ENCODE data around the gene NSRP1.
"Not testable (repeated sequence)": the region's sequence is repeated elsewhere in the genome, so short reads cannot be mapped to it uniquely, and the experiment has no call there.

The NSRP1 gene

DNA sequence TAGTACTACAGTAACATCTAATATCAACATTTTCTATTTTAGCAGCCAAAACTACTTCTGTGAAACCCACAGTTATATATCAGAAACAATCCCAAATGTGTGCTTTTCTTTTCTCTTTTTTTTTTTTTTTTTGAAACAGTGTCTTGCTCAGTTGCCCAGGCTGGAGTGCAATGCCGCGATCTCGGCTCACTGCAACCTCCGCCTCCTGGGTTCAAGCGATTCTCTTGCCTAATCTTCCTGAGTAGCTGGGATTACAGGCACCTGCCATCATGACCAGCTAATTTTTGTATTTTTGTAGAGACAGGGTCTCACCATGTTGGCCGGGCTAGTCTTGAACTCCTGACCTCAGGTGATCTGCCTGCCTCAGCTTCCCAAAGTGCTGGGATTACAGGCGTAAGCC lies 2.0 kb downstream of the NSRP1 start:
- ATAC-seq, DNase-seq: not testable (repeated sequence)

DNA sequence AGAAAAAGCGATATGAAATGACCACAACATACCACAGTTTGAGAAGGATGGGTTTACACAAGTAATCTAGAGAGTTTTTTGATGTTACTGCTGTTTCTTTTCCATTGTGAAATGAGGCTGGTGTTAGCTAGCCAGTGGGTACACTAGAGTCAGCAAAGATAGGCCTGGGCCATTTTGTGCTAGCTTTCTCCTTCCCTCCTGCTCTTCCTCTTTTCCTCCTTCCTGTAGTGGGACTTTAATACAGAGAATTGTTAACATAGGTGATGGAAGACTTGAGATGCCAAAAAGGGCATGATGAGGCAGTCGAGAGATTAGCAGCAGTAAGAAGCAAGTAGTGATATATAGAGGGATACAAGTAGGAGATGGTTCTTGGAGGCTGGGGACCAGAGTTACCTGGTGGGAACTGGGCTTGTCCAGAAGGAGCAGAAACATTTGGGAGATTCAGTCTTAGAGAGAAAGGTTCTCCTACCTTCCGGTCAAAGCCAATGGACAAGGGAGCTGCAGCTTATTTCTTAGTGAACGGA lies 7.7 kb downstream of the NSRP1 start:
- DNase-seq (no peak), ATAC-seq (no peak)

DNA sequence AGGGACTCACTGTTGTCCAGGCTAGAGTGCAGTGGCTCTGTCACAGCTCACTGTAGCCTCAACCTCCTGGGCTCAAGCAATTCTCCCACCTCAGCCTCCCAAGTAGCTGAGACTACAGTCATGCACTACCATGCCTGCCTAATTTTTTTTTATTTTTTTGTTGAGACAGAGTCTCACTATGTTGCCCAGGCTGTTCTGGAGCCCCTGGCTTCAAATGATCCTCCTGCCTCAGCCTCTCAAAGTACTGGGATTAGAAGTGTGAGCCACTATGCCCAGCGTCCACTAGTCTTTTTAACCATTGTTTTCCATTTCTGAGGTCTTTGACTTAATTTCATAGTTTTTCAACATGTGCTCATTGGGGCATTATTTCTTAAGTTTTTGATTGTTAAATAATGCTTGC lies 13.5 kb downstream of the NSRP1 start:
- ATAC-seq: no peak
- DNase-seq: no peak

DNA sequence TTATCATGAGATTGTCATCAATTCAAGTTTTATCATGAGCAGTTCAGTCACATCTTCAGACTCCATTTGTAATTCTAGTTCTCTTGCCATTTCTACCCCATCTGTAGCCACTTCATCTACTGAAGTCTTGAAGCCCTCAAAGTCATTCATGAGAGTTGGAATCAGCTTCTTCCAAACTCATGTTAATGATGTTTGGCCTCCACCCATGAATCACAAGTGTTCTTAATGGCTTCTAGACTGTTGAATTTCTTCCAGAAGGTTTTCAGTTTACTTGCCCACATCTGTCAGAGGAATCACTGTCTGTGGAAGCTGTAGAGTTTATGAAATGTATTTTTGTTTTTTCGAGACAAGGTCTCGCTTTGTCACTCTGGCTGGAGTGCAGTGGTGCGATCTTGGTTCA lies 16.0 kb downstream of the NSRP1 start:
- no peak for ATAC-seq
- no peak for DNase-seq

DNA sequence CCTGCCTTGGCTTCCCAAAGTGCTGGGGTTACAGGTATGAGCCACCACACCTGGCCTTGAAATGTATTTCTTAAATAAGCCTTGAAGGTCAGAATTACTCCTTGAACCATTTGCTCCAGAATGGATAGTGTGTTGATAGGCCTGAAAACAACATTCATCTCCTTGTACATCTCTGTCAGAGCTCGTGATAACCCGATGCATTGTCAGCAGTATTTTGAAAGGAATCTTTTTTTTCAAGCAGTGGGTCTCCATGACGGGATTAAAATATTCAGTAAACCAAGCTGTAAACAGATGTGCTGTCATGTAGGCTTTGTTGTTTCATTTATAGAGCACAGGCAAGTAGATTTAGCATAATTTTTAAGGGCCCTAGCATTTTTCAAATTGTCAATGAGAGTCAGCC lies 16.6 kb downstream of the NSRP1 start:
- DNase-seq (no peak), ATAC-seq (no peak)

DNA sequence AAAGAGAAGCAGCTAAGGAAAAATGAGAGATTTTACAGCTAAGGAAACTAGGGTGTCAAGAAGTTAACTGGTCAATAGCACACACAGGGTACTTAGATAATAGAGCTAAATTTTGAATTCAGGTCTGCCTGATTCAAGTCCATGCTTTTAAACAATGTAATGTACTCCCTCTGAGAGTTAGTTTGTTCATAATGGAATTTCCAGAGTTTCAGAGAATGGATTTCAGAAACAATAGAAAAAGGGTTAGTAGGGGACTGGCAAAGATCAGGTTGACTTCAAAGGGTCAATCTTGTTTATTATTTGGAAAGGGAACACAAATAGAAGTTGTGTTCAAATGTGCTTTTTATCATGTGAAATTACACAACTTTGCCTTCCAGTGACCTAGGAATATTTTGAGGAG lies 17.9 kb downstream of the NSRP1 start:
- no peak for ATAC-seq
- no peak for DNase-seq

DNA sequence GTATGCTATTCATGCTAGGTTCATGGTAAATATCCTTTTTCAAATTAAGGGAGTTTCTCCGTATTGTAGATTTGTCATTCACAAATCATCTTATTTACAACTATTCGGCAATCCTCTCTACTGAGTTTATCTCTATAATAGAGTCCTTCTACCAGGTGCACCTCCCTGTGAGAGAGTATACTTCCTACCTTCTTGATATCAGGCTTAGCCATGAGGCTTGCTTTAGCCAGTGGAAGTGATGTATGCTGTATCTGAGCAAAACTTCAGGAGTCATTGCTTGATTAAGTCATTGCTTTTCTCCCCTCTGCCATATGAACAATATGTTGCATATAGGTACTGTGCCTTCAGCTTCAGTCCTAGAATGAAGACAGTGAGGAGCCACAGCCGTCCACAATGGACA lies 20.5 kb downstream of the NSRP1 start:
- ATAC-seq (no peak), DNase-seq (no peak)

DNA sequence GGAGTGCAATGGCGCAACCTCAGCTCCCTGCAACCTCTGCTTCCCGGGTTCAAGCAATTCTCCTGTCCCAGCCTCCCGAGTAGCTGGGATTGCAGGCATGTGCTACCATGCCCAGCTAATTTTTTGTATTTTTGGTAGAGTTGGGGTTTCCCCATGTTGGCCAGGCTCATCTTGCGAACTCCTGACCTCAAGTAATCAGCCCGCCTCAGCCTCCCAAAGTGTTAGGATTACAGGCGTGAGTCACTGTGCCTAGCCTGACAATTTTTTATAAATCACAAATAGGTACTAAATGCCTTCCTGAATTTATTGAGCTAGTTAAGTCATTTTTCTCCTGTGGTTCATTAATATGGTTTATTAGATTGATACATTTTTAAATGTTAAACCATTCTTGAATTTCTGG lies 31.2 kb downstream of the NSRP1 start:
- ATAC-seq: not testable (repeated sequence)
- DNase-seq: peak; percentile 10

DNA sequence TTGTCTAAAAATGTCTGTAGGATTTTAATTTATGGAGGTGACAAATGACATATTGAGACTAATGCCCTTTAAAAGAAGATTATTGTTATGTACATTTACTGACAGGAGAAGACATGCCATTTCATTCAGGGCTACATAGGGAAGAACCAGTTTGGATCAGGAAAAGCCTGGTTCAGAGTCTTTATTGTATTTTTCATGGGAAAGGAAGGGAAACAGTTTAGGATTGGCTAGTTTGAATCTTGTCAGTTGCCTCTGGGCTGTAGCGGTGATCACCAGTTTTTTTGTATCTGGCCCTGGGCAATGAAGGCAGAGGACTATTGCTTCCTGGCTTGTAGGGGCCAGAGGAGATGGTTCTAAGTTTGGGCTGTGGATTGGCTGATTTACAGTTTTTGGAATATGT lies 31.8 kb downstream of the NSRP1 start:
- DNase-seq: no peak
- no peak for ATAC-seq

DNA sequence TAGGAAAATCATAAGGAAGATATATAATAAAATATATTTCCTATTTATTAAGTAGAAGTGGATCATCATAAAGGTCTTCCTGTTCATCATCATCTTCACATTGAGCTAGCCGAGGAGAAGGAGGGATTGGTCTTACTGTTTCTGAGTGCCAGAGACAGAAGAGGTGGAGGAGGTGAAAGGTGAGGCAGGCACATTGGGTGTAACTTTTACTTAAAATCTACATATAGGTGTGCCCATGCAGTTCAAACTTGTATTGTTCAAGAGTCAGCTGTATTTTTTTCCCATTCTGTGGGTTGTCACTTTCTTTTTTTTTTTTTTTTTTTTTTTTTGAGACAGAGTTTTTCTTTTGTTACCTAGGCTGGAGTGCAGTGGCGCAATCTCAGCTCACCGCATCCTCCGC lies 34.9 kb downstream of the NSRP1 start:
- no peak for ATAC-seq
- no peak for DNase-seq

DNA sequence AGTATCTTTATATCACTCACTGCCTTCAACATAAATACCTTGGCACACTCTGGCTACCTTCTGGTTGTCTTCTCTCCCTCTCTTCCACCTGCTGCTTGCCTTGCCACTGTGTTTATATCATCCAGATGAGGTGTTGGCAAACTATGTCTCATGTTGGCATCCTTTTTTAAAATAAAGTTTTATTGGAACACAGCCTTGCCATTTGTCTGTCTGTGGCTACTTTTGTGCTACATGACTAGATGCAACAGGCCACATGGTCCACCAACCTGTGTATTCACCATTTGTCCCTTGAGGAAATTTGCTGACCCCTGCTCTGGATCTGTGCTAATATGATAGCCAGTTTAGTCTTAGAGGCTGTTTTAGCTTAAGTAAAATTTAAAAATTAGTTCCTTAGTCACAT lies 36.8 kb downstream of the NSRP1 start:
- no peak for DNase-seq
- no peak for ATAC-seq

DNA sequence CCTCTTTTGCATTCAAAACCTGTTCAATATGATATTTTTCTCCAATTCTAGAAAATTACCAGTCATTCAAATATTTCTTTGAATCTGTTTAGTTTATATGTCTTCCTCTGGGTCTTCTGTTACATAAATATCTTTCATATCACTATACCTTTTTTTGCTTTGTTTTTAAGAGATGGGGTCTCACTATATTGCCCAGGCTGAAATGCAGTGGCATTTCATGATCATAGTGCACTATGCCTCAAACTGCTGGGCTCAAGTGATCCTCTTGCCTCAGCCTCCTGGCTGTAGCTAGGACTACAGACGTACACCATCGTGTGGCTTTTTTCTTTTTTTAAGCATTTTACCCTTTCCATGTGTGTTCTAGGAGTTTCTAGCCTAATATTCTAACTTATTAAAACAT lies 38.8 kb downstream of the NSRP1 start:
- ATAC-seq (no peak), DNase-seq (no peak)

DNA sequence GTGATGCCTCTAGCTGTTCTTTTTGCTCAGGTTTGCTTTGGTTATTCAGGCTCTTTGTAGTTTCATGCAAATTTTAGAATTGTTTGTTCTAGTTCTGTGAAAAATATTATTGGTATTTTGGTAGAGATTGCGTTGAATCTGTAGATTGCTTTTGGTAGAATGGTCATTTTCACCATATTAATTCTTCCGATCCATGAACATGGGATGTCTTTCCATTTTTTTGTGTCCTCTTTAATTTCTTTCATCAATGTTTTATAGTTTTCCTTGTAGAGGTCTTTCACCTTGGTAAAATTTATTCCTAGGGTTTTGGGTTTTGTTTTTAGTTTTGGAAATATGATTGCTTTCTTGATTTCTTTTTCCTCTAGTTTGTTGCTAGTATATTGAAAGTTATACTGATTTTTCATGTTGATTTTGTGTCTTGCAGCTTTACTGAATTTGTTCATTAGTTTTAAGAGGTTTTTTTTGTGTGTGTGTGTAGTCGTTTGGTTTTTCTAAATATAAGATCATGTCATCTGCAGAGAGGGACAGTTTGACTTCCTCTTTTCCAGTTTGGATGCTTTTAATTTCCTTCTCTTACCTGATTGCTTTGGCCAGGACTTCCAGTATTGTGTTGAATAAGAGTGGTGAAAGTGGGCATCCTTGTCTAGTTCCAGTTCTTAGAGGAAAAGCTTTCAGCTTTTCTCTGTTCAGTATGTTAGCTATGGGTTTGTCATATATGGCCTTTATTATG lies 42.4 kb downstream of the NSRP1 start:
- no peak for ATAC-seq
- DNase-seq: no peak

DNA sequence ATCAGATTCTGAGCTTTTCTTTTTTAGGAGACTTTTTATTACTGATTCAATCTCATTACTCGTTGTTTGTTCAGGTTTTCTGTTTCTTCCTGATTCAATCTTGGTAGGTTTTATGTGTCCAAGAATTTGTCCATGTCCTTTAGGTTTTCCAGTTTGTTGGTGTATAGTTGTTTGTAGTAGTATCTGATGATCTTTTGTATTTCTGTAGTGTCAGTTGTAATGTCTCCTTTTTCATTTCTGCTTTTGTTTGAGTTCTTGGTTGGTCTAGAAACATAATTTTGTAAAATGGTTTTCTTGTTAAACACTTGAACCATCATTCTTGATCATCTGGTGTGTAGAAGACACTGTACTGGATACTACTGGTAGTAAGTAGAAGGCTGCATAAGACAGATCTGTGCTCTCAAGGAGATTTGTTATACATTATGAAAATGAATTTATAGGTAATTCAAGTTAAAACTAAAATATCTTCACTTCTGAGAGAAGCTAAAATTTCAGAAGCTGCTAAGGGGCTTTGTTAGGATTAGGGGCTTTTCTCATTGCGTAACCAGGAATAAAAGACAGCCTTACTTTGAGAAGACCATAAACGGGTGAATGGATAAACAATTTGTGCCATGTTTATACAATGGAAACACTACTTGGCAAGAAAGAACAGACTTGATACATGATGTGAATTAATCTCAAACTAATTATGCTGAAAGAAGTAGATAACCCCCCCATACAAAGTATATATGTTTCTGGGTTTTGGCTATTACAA lies 44.0 kb downstream of the NSRP1 start:
- no peak for ATAC-seq
- DNase-seq: no peak

DNA sequence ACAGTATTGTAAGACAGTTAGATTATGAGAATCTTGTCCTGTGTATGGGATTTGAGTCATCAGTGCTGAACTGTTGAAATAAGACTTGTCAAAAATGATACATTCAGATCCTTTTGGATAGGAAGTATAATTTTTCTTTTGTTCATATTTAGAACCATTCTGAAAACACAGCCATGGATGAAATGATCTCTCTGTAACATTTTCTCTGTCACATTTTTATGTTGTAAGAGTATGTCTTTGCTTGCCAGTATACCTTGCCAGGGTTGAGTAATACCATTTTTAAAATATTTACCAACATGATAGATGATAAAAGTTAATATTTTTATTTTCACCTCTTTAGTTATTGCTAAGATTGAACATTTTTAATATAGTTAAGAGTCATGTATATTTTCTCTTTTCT lies 45.0 kb downstream of the NSRP1 start:
- DNase-seq: no peak
- ATAC-seq: no peak

DNA sequence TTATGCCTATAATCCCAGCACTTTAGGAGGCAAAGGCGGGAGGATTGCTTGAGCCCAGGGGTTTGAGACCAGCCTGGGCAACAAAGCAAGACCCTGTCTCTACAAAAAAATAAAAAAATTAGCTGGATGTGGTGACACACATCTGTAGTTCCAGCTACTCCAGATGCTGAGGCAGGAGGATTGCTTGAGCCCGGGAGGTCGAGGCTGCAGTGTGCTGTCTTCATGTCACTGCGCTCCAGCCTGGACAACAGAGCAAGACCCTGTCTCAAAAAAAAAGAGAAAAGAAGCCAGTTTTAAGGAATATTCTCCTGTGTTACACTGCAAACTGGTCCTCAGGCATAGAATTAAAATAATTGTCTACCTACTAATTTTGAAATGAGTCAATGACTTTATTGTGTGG lies 47.9 kb downstream of the NSRP1 start:
- ATAC-seq (no peak), DNase-seq (no peak)

DNA sequence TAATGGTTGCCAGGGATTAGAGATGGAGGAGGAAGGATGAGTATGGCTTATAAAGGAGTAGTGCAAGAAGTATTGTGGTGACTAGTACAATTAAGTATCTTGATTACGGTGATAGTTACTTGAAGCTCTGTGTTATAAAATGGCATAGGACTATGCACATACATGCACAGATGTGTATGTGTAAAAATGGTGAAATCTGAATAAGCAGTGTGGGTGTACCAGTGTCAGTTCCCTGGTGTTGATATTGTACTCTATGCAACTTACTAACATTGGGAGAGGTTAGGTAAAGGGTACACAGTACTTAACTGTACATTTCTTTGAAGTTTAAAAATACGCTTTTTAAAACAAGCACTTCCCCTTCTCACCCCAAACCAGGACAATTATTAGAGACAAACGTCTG lies 48.5 kb downstream of the NSRP1 start:
- no peak for DNase-seq
- ATAC-seq: no peak

DNA sequence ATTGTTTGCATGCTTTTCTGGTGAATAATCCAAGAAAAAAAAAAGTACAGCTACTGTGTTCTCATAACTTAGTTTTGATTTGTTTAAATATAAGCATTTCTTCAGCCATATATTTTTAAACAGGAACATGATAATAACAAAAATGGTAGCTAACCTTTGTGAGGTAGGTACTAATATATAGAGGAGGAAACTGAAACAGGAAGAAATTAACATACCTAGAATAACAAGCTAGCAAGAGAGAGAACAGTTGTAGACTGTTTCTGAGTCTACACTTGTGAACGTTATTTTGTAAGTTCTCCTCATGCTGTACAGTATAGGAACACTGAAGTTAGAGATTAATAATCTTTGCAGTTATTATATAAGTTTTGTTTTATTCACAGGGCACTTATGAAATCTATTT lies 49.3 kb downstream of the NSRP1 start:
- DNase-seq (no peak), ATAC-seq (no peak)

DNA sequence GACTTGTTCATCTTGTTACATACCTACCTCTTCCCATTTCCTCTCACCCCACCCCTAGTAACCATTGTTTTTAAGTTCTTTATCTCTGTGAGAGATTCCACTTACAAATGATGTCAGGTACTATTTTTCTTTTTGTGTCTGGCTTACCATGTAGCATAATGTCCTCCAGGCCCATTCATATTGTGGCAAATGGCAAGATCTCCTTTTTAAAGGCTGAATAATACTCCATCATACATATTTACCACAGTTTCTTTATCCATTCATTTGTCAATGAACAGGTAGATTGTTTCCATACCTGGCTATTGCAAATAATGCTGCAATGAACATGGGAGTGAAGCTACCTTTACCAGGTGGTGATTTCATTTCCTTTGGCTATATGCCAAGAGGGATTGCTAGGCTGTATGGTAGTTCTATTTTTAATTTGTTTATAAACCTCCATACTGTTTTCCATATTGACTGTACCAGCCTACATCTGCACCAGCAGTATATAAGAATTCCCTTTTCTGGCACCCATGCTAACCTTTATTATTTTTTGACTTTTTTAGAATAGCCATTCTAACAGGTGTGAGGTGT lies 53.9 kb downstream of the NSRP1 start:
- ATAC-seq: no peak
- no peak for DNase-seq

DNA sequence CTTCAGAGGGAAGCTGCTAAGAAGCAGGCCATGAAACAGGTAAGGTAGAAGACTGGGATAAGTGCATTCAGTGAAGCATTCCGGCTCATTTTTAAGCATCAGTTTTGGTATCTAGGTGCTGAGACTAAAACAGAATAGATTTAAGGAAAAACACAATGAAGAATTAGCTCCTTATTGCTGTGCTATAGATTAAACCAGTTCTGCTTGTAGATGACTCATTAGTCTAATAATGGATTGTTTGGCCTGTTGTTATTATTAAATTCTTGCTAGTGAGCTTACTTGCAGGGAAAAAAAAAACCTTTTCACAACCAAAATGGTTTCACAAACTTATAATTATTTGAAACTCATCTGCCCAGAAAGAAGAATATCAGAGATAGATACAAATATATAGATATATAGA lies 55.9 kb downstream of the NSRP1 start:
- DNase-seq (no peak), ATAC-seq (no peak)

DNA sequence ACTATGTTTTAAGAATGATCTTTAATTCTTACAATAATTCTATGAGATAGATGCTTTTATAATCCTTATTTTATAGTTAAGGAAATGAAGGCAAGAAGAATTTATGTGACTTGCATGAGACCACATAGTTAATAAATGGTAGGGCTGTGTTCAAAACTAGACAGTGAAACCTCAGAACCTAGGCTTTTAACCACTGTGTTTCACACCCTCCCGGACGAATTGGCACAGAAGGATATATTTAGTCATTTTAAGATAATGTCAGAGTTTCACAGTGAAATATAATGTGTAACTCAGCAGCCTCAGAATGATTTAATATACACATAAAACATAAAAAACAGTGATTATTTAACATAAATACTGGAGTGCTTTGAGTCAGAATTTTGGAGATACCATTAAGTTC lies 57.0 kb downstream of the NSRP1 start:
- ATAC-seq (peak; percentile 94), DNase-seq (no peak)

DNA sequence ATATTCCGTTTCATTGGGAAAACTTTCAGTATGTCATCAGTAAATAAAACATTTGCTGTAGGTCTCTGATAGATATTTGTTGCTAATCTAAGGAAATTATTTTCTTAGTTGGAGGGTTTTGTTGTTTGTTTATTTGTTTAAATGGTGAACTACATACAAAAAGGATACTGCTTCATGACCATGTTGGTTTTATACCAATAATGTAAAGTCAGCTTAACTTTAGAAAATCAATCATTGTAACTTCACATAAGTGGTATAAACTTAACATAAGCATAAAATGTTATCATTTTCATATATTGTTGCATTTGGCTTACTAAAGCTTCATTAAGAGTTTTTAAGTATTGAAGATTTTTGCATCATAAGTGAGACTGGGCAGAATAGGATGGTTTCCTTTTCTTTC lies 57.9 kb downstream of the NSRP1 start:
- DNase-seq: no peak
- ATAC-seq: no peak

DNA sequence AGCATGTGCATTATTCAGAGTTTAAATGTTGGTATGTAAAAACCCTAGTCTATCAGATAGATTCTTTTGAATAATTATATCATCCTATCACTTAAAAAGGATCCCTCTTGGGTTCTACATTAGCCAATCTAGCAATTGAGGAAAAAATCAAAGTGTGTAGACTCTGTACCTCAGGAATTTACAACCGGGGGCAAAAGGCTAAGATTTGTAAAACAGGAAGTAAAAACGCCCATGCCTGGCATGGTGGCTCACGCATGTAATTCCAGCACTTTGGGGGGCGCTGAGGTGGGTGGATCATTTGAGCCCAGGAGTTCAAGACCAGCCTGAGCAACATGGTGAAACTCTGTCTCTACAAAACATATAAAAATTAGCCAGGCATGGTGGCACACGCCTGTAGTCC lies 60.2 kb downstream of the NSRP1 start:
- DNase-seq (no peak), ATAC-seq (no peak)

DNA sequence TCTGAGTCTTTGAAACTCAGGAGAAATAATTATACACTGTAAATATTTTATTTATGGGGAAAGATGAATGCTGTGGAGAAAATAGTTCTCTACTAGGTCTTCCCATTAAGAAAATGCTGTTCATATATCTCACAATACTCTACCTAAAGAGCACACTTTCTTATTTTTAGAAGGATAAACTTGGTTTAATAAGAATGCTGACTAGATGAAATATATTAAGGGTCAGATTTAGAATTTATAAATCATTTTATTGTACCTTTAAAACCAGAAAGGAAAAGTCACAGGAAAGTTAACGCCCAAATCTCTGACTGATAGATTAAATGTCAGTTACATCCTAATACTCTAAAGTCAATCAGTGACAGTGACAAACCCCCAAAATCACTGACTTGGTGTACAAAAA lies 70.1 kb downstream of the NSRP1 start:
- no peak for DNase-seq
- ATAC-seq: no peak

Data from stimulated activated naive CD8-positive, alpha-beta T cell treated with anti-CD3 and anti-CD28 coated beads, Interleukin-15, Interleukin-2, amounts not matched to agents 100 U/mL and 50 U/mL, for 24 hours (primary cell).